Central memory CD8-positive, alpha-beta T cell (primary cell): ENCODE measurements around the gene ZCCHC13.
"Not testable (repeated sequence)": the region's sequence is repeated elsewhere in the genome, so short reads cannot be mapped to it uniquely, and the experiment has no call there.

ENCODE experiments used
- ATAC-seq: fragments of 150-1000 bp; cut with Tn5 transposase; replicated peaks from 2 replicates; pipeline ENCODE4 v1.10.0; 2022; ENCODE audit warnings: mild to moderate bottlenecking, moderate FRiP score, moderate number of reproducible peaks; ENCODE audit not compliant: poor library complexity, severe bottlenecking; ENCODE audit errors: extremely low read depth
- DNase-seq, 2 donors: peaks; one replicate each; pipeline ENCODE4 v3.0.0; 2021; ENCODE audit warnings: low spot score in 2 of 2
- H3K27ac Mint-ChIP-seq: one replicate; pipeline ENCODE4 v1.8.0; 2022; ENCODE audit warnings: low read depth, mild to moderate bottlenecking, moderate library complexity, mixed read lengths
- H3K27me3 Mint-ChIP-seq: one replicate; pipeline ENCODE4 v1.8.0; 2022; ENCODE audit warnings: mixed read lengths
- H3K36me3 Mint-ChIP-seq: one replicate; pipeline ENCODE4 v1.8.0; 2022; ENCODE audit warnings: mild to moderate bottlenecking, moderate library complexity, mixed read lengths; ENCODE audit not compliant: insufficient read depth
- H3K4me1 Mint-ChIP-seq: one replicate; pipeline ENCODE4 v1.8.0; 2022; ENCODE audit warnings: mixed read lengths
- H3K4me3 Mint-ChIP-seq: one replicate; pipeline ENCODE4 v1.8.0; 2022; ENCODE audit warnings: mild to moderate bottlenecking, moderate library complexity, mixed read lengths
- H3K9me3 Mint-ChIP-seq: one replicate; pipeline ENCODE4 v1.8.0; 2022; ENCODE audit warnings: mixed read lengths

ZCCHC13 gene

DNA sequence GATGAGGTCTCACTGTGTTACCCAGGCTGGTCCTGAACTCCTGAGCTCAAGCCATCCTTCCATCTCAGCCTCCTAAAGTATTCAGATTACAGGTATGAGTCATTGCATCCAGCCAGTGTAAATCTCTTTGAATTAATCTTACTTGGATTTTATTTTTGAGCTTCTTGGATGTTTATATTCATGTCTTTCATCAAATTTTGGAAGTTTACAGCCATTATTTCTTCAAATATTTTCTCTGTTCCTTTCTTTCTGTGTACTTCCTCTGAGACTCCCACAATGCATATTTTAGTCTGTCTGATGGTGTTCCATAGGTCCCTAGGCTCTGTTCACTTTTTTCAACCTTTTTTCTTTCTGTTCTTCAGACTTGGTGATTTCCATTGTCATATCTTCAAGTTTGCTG, 34.9 kb downstream of the ZCCHC13 start:
- no peaks in the 10 kb centered on the region for H3K27me3 Mint-ChIP-seq
- H3K4me1 Mint-ChIP-seq = peaks cover 2% of the 10 kb centered on the region
- H3K4me3 Mint-ChIP-seq = no peak overlapping the region
- H3K9me3 Mint-ChIP-seq = no peaks in the 10 kb centered on the region
- H3K36me3 Mint-ChIP-seq = peaks cover 1% of the 10 kb centered on the region
- no peak for ATAC-seq
- no peak overlapping the region for H3K27ac Mint-ChIP-seq
- no peak for DNase-seq

DNA sequence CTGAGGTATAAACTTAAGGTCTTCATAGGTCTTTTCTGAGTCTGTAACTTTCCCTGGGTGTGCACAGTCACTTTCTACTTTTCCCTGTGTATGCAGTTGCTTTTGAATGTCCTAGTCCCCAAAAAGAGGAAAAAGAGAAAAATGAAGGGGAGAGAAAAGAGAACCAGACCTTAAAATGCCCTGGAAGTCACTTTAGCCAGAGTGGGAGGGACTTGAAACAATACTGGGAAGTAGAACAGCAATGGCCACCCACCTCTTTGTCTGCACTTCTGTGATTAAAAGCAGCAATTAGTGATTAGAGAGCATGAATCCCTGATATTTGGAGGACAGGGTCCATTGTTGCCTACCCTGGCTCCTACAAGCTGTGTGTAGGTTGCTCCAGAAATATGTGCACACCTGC, 36.1 kb downstream of the ZCCHC13 start:
- Mint-ChIP-seq H3K4me1 (peaks cover 7% of the 10 kb centered on the region), H3K36me3 (peaks cover 1% of the 10 kb centered on the region), H3K27me3 (no peaks in the 10 kb centered on the region), H3K4me3 (no peak overlapping the region), H3K9me3 (no peaks in the 10 kb centered on the region), H3K27ac (no peak overlapping the region)
- ATAC-seq = no peak
- DNase-seq = no peak

DNA sequence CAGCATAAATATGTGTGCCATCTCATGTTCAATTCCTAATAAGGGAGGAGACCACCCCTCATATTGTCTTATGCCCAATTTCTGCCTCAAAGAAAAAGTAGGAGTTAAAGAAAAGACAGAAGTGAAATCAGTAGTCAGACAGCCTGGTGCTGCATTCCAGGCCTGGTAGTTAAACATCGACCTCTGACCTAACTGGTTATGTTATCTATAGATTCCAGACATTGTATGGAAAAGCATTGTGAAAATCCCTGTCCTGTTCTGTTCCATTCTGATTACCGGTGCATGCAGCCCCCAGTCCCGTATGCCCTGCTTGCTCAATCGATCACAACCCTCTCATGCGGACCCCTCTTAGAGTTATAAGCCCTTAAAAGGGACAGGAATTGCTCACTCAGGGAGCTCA, 38.2 kb downstream of the ZCCHC13 start:
- not testable (repeated sequence) for H3K27ac Mint-ChIP-seq, H3K9me3 Mint-ChIP-seq, DNase-seq, H3K4me1 Mint-ChIP-seq, ATAC-seq, H3K36me3 Mint-ChIP-seq, H3K4me3 Mint-ChIP-seq, H3K27me3 Mint-ChIP-seq

DNA sequence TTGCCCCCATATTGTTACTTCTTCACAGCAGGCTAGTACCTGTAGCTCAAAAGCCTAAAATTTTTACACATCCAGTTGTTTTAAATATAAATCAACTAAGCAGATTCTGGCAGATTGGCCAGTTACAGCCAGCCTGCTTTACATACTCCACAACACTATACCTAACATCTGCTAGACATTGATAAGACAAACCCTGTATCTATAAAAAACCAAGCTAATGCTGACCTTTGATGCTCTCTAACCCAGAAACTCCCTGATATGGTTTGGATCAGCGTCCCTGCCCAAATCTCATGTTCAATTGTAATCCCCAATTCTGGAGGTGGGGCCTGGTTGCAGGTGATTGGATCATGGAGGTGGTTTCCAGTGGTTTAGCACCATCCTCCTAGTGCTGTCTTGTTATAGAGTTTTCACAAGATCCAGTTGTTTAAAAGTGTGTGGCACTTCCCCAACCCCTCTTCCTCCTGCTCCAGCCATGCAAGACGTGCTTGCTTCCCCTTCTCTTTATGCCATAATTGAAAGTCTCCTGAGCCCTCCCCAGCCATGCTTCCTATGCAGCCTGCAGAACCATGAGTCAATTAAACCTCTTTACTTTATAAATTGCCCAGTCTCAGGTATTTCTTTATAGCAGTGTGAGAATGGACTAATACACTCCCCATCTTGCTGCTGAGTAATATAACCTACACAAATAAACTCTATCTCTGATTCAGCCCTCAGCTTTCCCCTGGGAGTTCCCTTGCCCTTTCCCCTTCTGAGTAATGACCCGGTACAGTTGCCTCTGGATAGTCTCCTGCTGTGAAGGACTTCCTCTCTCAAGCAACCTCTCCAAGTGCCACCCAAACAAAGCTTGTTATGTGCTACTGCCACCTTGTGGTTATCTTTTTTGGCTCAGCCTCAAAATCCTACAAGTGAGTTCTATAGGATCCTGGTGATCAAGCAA, 39.6 kb downstream of the ZCCHC13 start:
- no peaks in the 10 kb centered on the region for H3K27me3 Mint-ChIP-seq
- peaks cover 7% of the 10 kb centered on the region for H3K4me1 Mint-ChIP-seq
- no peak for ATAC-seq
- no peaks in the 10 kb centered on the region for H3K9me3 Mint-ChIP-seq
- H3K4me3 Mint-ChIP-seq = no peak overlapping the region
- no peak overlapping the region for H3K27ac Mint-ChIP-seq
- H3K36me3 Mint-ChIP-seq = peaks cover 1% of the 10 kb centered on the region
- peak; percentile 12 to 16 for DNase-seq

DNA sequence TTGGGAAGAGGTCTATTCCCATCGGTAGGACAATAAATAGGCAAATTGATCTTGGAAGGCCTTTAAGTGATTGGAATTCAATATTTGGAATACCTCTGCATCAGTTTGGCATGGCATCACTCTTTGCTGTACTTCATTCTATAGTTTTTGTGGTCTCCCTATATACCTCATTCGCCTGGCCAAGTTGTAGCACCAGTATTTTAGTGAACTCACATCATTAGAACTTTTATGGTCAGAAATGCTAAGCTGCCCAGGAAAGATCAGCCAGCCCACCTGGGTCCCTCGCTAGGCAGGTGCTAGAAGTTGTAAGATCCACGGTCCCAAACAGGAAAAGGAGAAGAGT, 40.3 kb downstream of the ZCCHC13 start:
- Mint-ChIP-seq H3K36me3 (peaks cover 1% of the 10 kb centered on the region), H3K27ac (no peak overlapping the region), H3K4me1 (peaks cover 7% of the 10 kb centered on the region), H3K4me3 (no peak overlapping the region), H3K9me3 (no peaks in the 10 kb centered on the region), H3K27me3 (no peaks in the 10 kb centered on the region)
- DNase-seq (no peak), ATAC-seq (no peak)

DNA sequence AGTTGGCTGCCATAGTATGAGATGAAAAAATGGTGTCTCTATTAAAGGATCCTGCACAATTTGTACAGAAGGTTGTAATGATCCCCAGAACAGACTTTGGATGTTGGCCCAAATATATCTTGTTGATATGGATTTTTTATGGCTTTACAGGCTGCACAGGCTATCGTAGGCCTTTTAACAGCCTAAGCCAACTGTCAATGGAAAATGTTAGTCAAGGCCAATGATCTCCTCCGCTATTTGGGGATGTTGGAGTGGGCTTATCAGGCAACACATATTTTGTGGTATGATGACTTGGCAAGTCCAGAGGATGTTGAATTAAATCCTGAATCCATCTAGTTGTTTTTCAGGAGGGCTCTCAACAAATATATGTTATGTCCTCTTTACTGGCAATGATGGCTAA, 42.1 kb downstream of the ZCCHC13 start:
- no peaks in the 10 kb centered on the region for H3K9me3 Mint-ChIP-seq
- no peak for ATAC-seq
- peaks cover 7% of the 10 kb centered on the region for H3K4me1 Mint-ChIP-seq
- H3K27ac Mint-ChIP-seq = no peak overlapping the region
- DNase-seq = no peak
- peaks cover 1% of the 10 kb centered on the region for H3K36me3 Mint-ChIP-seq
- no peak overlapping the region for H3K4me3 Mint-ChIP-seq
- no peaks in the 10 kb centered on the region for H3K27me3 Mint-ChIP-seq

DNA sequence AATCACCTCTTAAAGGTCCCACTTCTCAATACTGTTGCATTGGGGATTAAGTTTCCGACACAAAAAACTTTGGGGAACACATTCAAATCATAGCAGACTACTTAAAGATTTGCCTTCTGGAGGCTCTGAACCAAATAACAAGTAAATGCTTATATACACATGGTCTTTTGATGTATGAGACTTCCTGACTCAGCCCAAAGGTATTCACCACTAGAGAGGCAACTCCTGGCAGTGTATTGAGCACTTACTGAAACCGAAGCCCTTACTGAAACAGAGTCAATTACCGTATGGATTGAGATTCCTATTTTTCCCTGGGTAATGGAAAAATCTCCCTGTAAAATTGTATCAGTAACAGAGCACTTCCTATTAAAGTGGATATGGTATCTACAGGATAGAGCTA, 45.4 kb downstream of the ZCCHC13 start:
- no peaks in the 10 kb centered on the region for H3K27me3 Mint-ChIP-seq
- DNase-seq = no peak
- H3K4me1 Mint-ChIP-seq = peaks cover 6% of the 10 kb centered on the region
- no peaks in the 10 kb centered on the region for H3K9me3 Mint-ChIP-seq
- H3K4me3 Mint-ChIP-seq = no peak overlapping the region
- no peaks in the 10 kb centered on the region for H3K36me3 Mint-ChIP-seq
- ATAC-seq = no peak
- H3K27ac Mint-ChIP-seq = no peak overlapping the region

DNA sequence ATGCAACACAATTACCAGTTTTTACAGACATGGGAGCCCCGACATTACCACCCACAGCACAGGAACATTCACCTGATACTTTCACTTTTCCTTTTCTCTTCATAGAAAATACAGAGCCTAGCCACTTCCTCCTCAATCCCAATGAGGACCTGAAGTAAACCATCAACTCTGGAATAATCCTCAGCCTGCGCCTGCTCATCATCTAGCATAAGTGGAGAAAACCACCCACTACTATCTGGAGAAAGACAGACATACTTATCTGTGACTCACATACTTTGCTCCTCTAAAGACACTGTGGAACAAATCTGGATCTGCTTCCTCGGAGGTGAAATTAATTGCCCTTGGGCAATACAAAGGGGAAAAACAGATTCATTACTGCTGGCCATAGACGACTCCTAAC, 47.8 kb downstream of the ZCCHC13 start:
- peak overlapping the region; percentile 43 for H3K4me3 Mint-ChIP-seq
- DNase-seq (no peak), ATAC-seq (no peak)
- H3K4me1 Mint-ChIP-seq = peaks cover 6% of the 10 kb centered on the region
- H3K27ac Mint-ChIP-seq = peak overlapping the region; percentile 45
- H3K27me3 Mint-ChIP-seq = no peaks in the 10 kb centered on the region
- H3K9me3 Mint-ChIP-seq = no peaks in the 10 kb centered on the region
- H3K36me3 Mint-ChIP-seq = no peaks in the 10 kb centered on the region

DNA sequence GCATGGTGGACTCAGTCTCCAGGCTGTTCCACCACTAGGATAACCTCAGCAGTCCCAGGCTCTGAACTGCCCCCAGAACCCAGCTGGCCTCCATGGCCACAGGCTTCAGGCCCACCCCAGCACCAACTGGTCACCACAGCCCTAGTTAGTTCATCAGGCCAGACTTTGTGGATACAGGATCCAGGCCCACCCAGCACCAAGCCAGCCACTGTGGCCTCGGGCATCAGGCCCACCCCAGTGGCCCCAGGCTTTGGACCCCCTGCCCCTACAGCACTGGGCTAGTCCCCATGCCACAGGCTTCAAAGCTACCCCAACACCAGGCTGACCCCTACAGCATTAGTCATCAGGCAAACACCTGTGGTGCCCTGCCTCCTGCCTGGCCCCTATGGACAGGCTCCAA, 50.0 kb downstream of the ZCCHC13 start:
- ATAC-seq (no peak), DNase-seq (no peak)
- Mint-ChIP-seq H3K4me3 (no peak overlapping the region), H3K36me3 (no peaks in the 10 kb centered on the region), H3K27ac (no peak overlapping the region), H3K9me3 (no peaks in the 10 kb centered on the region), H3K27me3 (peaks cover 10% of the 10 kb centered on the region), H3K4me1 (peaks cover 6% of the 10 kb centered on the region)
